HepG2 (cell line): ENCODE data around the gene GNL2. TPM values are rescaled to one million over a fixed set of nuclear protein-coding genes. Genes with fewer than 3 reads are reported as not detected.
A peak's percentile ranks its signal among the peaks of the same experiment; 100 is the strongest.

Source experiments
- DPF2 ChIP-seq: sonication (generic); formaldehyde crosslinking; IDR thresholded peaks from 2 replicates; pipeline ENCODE4 v1.4.0; 2020; ENCODE audit warnings: mild to moderate bottlenecking, low read depth, missing genetic modification reagents, borderline replicate concordance
- NR2F6 ChIP-seq, 2 experiments: IDR thresholded peaks; 2 replicates each; pipeline ENCODE4 v1.6.1; 2016; ENCODE audit warnings: antibody characterized with exemption in 1 of 2, mild to moderate bottlenecking in 1 of 2
- SOX5 ChIP-seq: IDR thresholded peaks from 2 replicates; pipeline ENCODE4 v1.6.1; 2016; ENCODE audit warnings: borderline replicate concordance
- ZBTB3 ChIP-seq: sonication (generic); formaldehyde crosslinking; IDR thresholded peaks from 2 replicates; pipeline ENCODE4 v1.4.0; 2020; ENCODE audit warnings: low read depth, mild to moderate bottlenecking, moderate library complexity, missing genetic modification reagents, borderline replicate concordance
- ZNF317 ChIP-seq: sonication (generic); formaldehyde crosslinking; IDR thresholded peaks from 2 replicates; pipeline ENCODE4 v1.5.0; 2020; ENCODE audit warnings: mild to moderate bottlenecking, missing genetic modification reagents
- ZNF350 ChIP-seq: sonication (generic); formaldehyde crosslinking; IDR thresholded peaks from 2 replicates; pipeline ENCODE4 v1.4.0; 2020; ENCODE audit warnings: mild to moderate bottlenecking, low read depth, missing genetic modification reagents, borderline replicate concordance
- polyA plus RNA-seq, 8 experiments: library from polyadenylated mRNA; depleted of rRNA in 3 of 8; stranded (reverse) in 7 of 8; unstranded in 1 of 8; fragments of >200 nt; fragmentation: Illumina TruSeq in 4 of 8; extraction: Trizol in 4 of 8; gene quantifications; 2 replicates each; pipeline versions ENCODE4 v1.2.1 to v1.2.3, GENCODE V29; 2011 to 2016; ENCODE audit warnings: low read depth in 4 of 8, missing spikeins in 1 of 8, mixed read lengths in 1 of 8; ENCODE audit not compliant: insufficient read depth in 1 of 8
- total RNA-seq, 5 experiments: library from RNA; depleted of rRNA; stranded (reverse); fragments of >200 nt; fragmentation: Illumina TruSeq; extraction: Trizol; gene quantifications; 2 replicates each; pipeline ENCODE4 v1.2.3, GENCODE V29; 2016; ENCODE audit warnings: low read depth in 1 of 5
- TF ChIP-seq, protein P1 (sequence below): sonication (generic); formaldehyde crosslinking; IDR thresholded peaks from 2 replicates; pipeline ENCODE4 v1.4.0; 2020; ENCODE audit warnings: missing genetic modification reagents, mild to moderate bottlenecking, borderline replicate concordance
- TF ChIP-seq, protein P2 (sequence below): sonication (generic); formaldehyde crosslinking; IDR thresholded peaks from 2 replicates; pipeline ENCODE4 v1.5.0; 2020; ENCODE audit warnings: mild to moderate bottlenecking, missing genetic modification reagents
- TF ChIP-seq, protein P3 (sequence below): sonication (generic); formaldehyde crosslinking; IDR thresholded peaks from 2 replicates; pipeline ENCODE4 v1.4.0; 2020; ENCODE audit warnings: low read depth, missing genetic modification reagents
- TF ChIP-seq, protein P4 (sequence below): sonication (generic); formaldehyde crosslinking; conservative IDR thresholded peaks from 2 replicates; pipeline ENCODE4 v1.4.0; 2020; ENCODE audit warnings: mild to moderate bottlenecking, missing genetic modification reagents, moderate library complexity
- TF ChIP-seq, protein P5 (sequence below): sonication (generic); formaldehyde crosslinking; IDR thresholded peaks from 2 replicates; pipeline ENCODE4 v1.4.0; 2020; ENCODE audit warnings: missing genetic modification reagents

GNL2 gene
- total and polyA plus RNA-seq, 2 of the 13 experiments (the other 11 are each of a cell fraction or from before 2014, with no cell fraction given) = 32.1 to 72.1 TPM

DNA sequence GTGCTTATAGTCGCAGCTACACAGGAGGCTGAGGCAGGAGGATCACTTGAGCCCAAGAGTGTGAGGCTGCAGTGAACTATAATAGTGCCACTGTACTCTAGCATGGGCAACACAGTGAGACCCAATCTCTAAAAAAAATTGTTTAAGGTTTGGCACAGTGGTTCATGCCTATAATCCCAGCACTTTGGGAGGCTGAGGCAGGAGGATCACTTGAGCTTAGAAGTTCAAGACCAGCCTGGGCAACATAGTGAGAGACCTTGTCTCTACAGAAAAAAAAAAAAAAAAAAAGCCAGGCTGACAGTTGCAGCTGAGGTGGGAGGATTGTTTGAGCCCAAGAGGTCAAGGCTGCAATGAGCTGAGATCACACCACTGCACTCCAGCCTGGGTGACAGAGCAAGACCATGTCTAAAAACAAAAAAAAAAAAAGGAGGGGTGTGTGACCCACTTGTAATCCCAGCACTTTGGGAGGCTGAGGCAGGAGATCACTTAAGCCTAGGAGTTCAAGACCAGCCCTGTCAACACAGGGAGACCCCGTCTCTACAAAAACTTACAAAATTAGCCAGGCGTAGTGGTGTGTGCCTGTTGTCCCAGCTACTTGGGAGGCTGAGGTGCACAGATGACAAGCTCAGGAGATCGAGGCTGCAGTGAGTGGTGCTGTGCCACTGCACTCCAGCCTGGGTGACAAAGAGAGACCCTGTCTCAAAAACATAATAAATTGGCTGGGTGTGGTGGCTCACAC, 63.1 kb downstream of the GNL2 start (continued):
- TF ChIP-seq NR2F6 (IDR thresholded peaks at IDR 0.05) (peak; percentile 92), NR2F6 (CRISPR knock-in tag; IDR thresholded peaks at IDR 0.05) (peak; percentile 96), DPF2 (peak; percentile 69; the same call in 1 of the 2 replicates), ZNF317 (CRISPR knock-in tag) (0 out of 2 replicates have a peak, but pooled peaks have one; percentile 38), SOX5 (CRISPR knock-in tag) (peak; percentile 65; the same call in 1 of the 2 replicates), ZNF350 (CRISPR knock-in tag) (peak; percentile 56; the same call in 1 of the 2 replicates), ZBTB3 (CRISPR knock-in tag) (0 out of 2 replicates have a peak, but pooled peaks have one; percentile 40)
- TF ChIP-seq, protein P1, sequence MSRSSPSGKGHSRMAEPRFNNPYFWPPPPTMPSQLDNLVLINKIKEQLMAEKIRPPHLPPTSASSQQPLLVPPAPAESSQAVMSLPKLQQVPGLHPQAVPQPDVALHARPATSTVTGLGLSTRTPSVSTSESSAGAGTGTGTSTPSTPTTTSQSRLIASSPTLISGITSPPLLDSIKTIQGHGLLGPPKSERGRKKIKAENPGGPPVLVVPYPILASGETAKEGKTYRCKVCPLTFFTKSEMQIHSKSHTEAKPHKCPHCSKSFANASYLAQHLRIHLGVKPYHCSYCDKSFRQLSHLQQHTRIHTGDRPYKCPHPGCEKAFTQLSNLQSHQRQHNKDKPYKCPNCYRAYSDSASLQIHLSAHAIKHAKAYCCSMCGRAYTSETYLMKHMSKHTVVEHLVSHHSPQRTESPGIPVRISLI (CRISPR knock-in tag) = peak; percentile 99
- TF ChIP-seq, protein P2, sequence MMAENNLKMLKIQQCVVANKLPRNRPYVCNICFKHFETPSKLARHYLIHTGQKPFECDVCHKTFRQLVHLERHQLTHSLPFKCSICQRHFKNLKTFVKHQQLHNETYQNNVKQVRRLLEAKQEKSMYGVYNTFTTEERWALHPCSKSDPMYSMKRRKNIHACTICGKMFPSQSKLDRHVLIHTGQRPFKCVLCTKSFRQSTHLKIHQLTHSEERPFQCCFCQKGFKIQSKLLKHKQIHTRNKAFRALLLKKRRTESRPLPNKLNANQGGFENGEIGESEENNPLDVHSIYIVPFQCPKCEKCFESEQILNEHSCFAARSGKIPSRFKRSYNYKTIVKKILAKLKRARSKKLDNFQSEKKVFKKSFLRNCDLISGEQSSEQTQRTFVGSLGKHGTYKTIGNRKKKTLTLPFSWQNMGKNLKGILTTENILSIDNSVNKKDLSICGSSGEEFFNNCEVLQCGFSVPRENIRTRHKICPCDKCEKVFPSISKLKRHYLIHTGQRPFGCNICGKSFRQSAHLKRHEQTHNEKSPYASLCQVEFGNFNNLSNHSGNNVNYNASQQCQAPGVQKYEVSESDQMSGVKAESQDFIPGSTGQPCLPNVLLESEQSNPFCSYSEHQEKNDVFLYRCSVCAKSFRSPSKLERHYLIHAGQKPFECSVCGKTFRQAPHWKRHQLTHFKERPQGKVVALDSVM (CRISPR knock-in tag) = peak; percentile 99
- TF ChIP-seq, protein P3, sequence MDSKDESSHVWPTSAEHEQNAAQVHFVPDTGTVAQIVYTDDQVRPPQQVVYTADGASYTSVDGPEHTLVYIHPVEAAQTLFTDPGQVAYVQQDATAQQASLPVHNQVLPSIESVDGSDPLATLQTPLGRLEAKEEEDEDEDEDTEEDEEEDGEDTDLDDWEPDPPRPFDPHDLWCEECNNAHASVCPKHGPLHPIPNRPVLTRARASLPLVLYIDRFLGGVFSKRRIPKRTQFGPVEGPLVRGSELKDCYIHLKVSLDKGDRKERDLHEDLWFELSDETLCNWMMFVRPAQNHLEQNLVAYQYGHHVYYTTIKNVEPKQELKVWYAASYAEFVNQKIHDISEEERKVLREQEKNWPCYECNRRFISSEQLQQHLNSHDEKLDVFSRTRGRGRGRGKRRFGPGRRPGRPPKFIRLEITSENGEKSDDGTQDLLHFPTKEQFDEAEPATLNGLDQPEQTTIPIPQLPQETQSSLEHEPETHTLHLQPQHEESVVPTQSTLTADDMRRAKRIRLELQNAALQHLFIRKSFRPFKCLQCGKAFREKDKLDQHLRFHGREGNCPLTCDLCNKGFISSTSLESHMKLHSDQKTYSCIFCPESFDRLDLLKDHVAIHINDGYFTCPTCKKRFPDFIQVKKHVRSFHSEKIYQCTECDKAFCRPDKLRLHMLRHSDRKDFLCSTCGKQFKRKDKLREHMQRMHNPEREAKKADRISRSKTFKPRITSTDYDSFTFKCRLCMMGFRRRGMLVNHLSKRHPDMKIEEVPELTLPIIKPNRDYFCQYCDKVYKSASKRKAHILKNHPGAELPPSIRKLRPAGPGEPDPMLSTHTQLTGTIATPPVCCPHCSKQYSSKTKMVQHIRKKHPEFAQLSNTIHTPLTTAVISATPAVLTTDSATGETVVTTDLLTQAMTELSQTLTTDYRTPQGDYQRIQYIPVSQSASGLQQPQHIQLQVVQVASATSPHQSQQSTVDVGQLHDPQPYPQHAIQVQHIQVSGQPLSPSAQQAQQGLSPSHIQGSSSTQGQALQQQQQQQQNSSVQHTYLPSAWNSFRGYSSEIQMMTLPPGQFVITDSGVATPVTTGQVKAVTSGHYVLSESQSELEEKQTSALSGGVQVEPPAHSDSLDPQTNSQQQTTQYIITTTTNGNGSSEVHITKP = peak; percentile 80
- TF ChIP-seq, protein P4, sequence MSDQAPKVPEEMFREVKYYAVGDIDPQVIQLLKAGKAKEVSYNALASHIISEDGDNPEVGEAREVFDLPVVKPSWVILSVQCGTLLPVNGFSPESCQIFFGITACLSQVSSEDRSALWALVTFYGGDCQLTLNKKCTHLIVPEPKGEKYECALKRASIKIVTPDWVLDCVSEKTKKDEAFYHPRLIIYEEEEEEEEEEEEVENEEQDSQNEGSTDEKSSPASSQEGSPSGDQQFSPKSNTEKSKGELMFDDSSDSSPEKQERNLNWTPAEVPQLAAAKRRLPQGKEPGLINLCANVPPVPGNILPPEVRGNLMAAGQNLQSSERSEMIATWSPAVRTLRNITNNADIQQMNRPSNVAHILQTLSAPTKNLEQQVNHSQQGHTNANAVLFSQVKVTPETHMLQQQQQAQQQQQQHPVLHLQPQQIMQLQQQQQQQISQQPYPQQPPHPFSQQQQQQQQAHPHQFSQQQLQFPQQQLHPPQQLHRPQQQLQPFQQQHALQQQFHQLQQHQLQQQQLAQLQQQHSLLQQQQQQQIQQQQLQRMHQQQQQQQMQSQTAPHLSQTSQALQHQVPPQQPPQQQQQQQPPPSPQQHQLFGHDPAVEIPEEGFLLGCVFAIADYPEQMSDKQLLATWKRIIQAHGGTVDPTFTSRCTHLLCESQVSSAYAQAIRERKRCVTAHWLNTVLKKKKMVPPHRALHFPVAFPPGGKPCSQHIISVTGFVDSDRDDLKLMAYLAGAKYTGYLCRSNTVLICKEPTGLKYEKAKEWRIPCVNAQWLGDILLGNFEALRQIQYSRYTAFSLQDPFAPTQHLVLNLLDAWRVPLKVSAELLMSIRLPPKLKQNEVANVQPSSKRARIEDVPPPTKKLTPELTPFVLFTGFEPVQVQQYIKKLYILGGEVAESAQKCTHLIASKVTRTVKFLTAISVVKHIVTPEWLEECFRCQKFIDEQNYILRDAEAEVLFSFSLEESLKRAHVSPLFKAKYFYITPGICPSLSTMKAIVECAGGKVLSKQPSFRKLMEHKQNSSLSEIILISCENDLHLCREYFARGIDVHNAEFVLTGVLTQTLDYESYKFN (CRISPR knock-in tag) = peak; percentile 87
- TF ChIP-seq, protein P5, sequence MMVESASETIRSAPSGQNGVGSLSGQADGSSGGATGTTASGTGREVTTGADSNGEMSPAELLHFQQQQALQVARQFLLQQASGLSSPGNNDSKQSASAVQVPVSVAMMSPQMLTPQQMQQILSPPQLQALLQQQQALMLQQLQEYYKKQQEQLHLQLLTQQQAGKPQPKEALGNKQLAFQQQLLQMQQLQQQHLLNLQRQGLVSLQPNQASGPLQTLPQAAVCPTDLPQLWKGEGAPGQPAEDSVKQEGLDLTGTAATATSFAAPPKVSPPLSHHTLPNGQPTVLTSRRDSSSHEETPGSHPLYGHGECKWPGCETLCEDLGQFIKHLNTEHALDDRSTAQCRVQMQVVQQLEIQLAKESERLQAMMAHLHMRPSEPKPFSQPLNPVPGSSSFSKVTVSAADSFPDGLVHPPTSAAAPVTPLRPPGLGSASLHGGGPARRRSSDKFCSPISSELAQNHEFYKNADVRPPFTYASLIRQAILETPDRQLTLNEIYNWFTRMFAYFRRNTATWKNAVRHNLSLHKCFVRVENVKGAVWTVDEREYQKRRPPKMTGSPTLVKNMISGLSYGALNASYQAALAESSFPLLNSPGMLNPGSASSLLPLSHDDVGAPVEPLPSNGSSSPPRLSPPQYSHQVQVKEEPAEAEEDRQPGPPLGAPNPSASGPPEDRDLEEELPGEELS = peak; percentile 35; the same call in 1 of the 2 replicates
